Measurements from ENCODE around the gene DIPK2A. TPM values are rescaled to one million over a fixed set of nuclear protein-coding genes. Genes with fewer than 3 reads are reported as not detected.

DIPK2A gene
- total RNA-seq, 1 experiment from 2014 or later = 22.0 TPM

GRCh38 chr3:144003051-144003450 is 31.4 kb downstream of the DIPK2A start:
- Histone ChIP-seq H2AK5ac (ENCODE audit: insufficient read length, low read length) (no peak overlapping the region), H2AFZ (ENCODE audit: low read length) (no peak overlapping the region), H3K27ac (ENCODE audit: insufficient read length, low read depth, low read length) (no peak overlapping the region), H4K91ac (ENCODE audit: insufficient read length, low read depth, low read length) (no peak overlapping the region), H2BK5ac (ENCODE audit: insufficient read length, low read length) (no peak overlapping the region), H3K18ac (ENCODE audit: insufficient read length, low read depth, low read length) (no peak overlapping the region), H2BK20ac (ENCODE audit: low read depth, low read length, poor library complexity, severe bottlenecking) (no peak overlapping the region), H3K79me2 (ENCODE audit: insufficient read depth, low read length) (no peaks in the 10 kb centered on the region; the same call in 1 of the 2 replicates), H3K27me3 (ENCODE audit: insufficient read depth, low read length) (no peaks in the 10 kb centered on the region), H3K9ac (ENCODE audit: extremely low read depth, insufficient read length, low read length) (no peak overlapping the region), H4K20me1 (ENCODE audit: control insufficient read depth, insufficient read depth, insufficient read length) (no peaks in the 10 kb centered on the region), H2BK12ac (ENCODE audit: insufficient read length, low read depth, low read length) (no peak overlapping the region), H3K23me2 (ENCODE audit: insufficient read length, low read depth, low read length, poor library complexity, severe bottlenecking) (no peaks in the 10 kb centered on the region), H3K4me1 (ENCODE audit: insufficient read depth, low read length) (no peaks in the 10 kb centered on the region), H3K23ac (ENCODE audit: insufficient read length, low read depth, low read length) (no peak overlapping the region), H3K9me3 (ENCODE audit: control insufficient read depth, low read depth, low read length) (no peaks in the 10 kb centered on the region), H3K4me2 (ENCODE audit: insufficient read depth, insufficient read length, low read length) (no peak overlapping the region), H4K5ac (ENCODE audit: insufficient read length, low read depth, low read length) (no peak overlapping the region), H3K56ac (ENCODE audit: insufficient read length, low read depth, low read length) (no peak overlapping the region), H2BK120ac (ENCODE audit: low read depth, low read length, poor library complexity, severe bottlenecking) (no peak overlapping the region), H3T11ph (ENCODE audit: low read length) (no peak overlapping the region), H4K8ac (replicated peaks; ENCODE audit: insufficient read length, low read depth, low read length) (no peak overlapping the region), H2BK15ac (ENCODE audit: low read depth, low read length) (no peak overlapping the region), H3K4ac (ENCODE audit: low read depth, low read length) (no peak overlapping the region), H3K14ac (ENCODE audit: insufficient read depth, low read length) (no peak overlapping the region), H3K79me1 (ENCODE audit: insufficient read depth, low read depth, low read length, poor library complexity, severe bottlenecking) (no peaks in the 10 kb centered on the region)
- Mint-ChIP-seq H3K27me3 (ENCODE audit: low read depth) (no peaks in the 10 kb centered on the region), H3K27ac (peak overlapping the region in 1 of 3 experiments; percentile 74; a peak in 1 of 7 replicates), H3K36me3 (ENCODE audit: insufficient read depth in 1 of 3, low read depth in 3 of 3) (no peaks in the 10 kb centered on the region), H3K4me3 (no peak overlapping the region), H3K9me3 (no peaks in the 10 kb centered on the region), H3K4me1 (no peaks in the 10 kb centered on the region)
- no peak for TF ChIP-seq CTCF (conservative IDR thresholded peaks at IDR 0.05)
- WGBS (ENCODE audit: extremely low coverage, insufficient read length, low lambda C conversion rate) = no CpG with 5 or more reads among the region's 1 CpG
- DNase-seq = no peak

Data from H9 (cell line).